ENCODE measurements around the gene DUSP18. TPM values are rescaled to one million over a fixed set of nuclear protein-coding genes. Genes with fewer than 3 reads are reported as not detected.
"Not testable (repeated sequence)": the region's sequence is repeated elsewhere in the genome, so short reads cannot be mapped to it uniquely, and the experiment has no call there.

The DUSP18 gene
- total RNA-seq, 1 donor from 2014 or later = 21.4 TPM

GRCh38 chr22:30636226-30637077 lies 31.2 kb downstream of the DUSP18 start:
- TF ChIP-seq CTCF (IDR thresholded peaks at IDR 0.05; ENCODE audit: unreplicated experiment) = no peak
- no peaks in the 10 kb centered on the region for H3K36me3 Mint-ChIP-seq (ENCODE audit: low read depth, unreplicated experiment)
- peaks cover 7% of the 10 kb centered on the region for H3K4me1 Mint-ChIP-seq (ENCODE audit: unreplicated experiment)
- peak; percentile 9 for DNase-seq (ENCODE audit: low spot score)
- peaks cover 4% of the 10 kb centered on the region for H3K27me3 Mint-ChIP-seq (ENCODE audit: unreplicated experiment)
- H3K27ac Mint-ChIP-seq (ENCODE audit: unreplicated experiment) = no peak overlapping the region
- no peaks in the 10 kb centered on the region for H3K9me3 Mint-ChIP-seq (ENCODE audit: unreplicated experiment)
- peak overlapping the region; percentile 86 for H3K4me3 Mint-ChIP-seq (ENCODE audit: unreplicated experiment)

GRCh38 chr22:30635273-30636225 lies 32.1 kb downstream of the DUSP18 start, which contains the start of gene SLC35E4:
TSS of gene SLC35E4 (plus strand) at chr22:30635781. CDS start at chr22:30636451, 670 bp downstream.
- Mint-ChIP-seq H3K36me3 (ENCODE audit: low read depth, unreplicated experiment) (no peaks in the 10 kb centered on the region), H3K4me3 (ENCODE audit: unreplicated experiment) (peak within 1 kb of the TSS; percentile 86), H3K27me3 (ENCODE audit: unreplicated experiment) (peaks cover 4% of the 10 kb centered on the region), H3K4me1 (ENCODE audit: unreplicated experiment) (peaks cover 7% of the 10 kb centered on the region), H3K9me3 (ENCODE audit: unreplicated experiment) (no peaks in the 10 kb centered on the region), H3K27ac (ENCODE audit: unreplicated experiment) (peak within 1 kb of the TSS; percentile 67)
- DNase-seq (ENCODE audit: low spot score) = peak; percentile 94
- TF ChIP-seq CTCF (IDR thresholded peaks at IDR 0.05; ENCODE audit: unreplicated experiment) = no peak

- H3K36me3 Mint-ChIP-seq (ENCODE audit: low read depth, unreplicated experiment) = no peaks in the 10 kb centered on the region
- peak; percentile 97 for TF ChIP-seq CTCF (IDR thresholded peaks at IDR 0.05; ENCODE audit: unreplicated experiment)
- peak; percentile 90 for DNase-seq (ENCODE audit: low spot score)
- H3K27ac Mint-ChIP-seq (ENCODE audit: unreplicated experiment) = peak overlapping the region; percentile 67
- no peaks in the 10 kb centered on the region for H3K9me3 Mint-ChIP-seq (ENCODE audit: unreplicated experiment)
- peaks cover 7% of the 10 kb centered on the region for H3K4me1 Mint-ChIP-seq (ENCODE audit: unreplicated experiment)
- H3K4me3 Mint-ChIP-seq (ENCODE audit: unreplicated experiment) = no peak overlapping the region
- peaks cover 4% of the 10 kb centered on the region for H3K27me3 Mint-ChIP-seq (ENCODE audit: unreplicated experiment)
Measured at GRCh38 chr22:30634471-30635233, 33.0 kb downstream of the DUSP18 start.

GRCh38 chr22:30631469-30631868 lies 36.2 kb downstream of the DUSP18 start:
- not testable (repeated sequence) for H3K9me3 Mint-ChIP-seq (ENCODE audit: unreplicated experiment); H3K4me3 Mint-ChIP-seq (ENCODE audit: unreplicated experiment); H3K4me1 Mint-ChIP-seq (ENCODE audit: unreplicated experiment); H3K27ac Mint-ChIP-seq (ENCODE audit: unreplicated experiment); H3K36me3 Mint-ChIP-seq (ENCODE audit: low read depth, unreplicated experiment); DNase-seq (ENCODE audit: low spot score); H3K27me3 Mint-ChIP-seq (ENCODE audit: unreplicated experiment)

- no peak for TF ChIP-seq CTCF (IDR thresholded peaks at IDR 0.05; ENCODE audit: unreplicated experiment)
- Mint-ChIP-seq H3K9me3 (ENCODE audit: unreplicated experiment) (no peaks in the 10 kb centered on the region), H3K36me3 (ENCODE audit: low read depth, unreplicated experiment) (peaks cover 5% of the 10 kb centered on the region), H3K27me3 (ENCODE audit: unreplicated experiment) (no peaks in the 10 kb centered on the region), H3K27ac (ENCODE audit: unreplicated experiment) (no peak overlapping the region), H3K4me3 (ENCODE audit: unreplicated experiment) (no peak overlapping the region), H3K4me1 (ENCODE audit: unreplicated experiment) (peaks cover 5% of the 10 kb centered on the region)
- no peak for DNase-seq (ENCODE audit: low spot score)
Measured at GRCh38 chr22:30628491-30628890, 39.2 kb downstream of the DUSP18 start.
